ENCODE data around the gene MYO1A. TPM values are rescaled to one million over a fixed set of nuclear protein-coding genes. Genes with fewer than 3 reads are reported as not detected.

The MYO1A gene
- total RNA-seq, 1 experiment from 2014 or later, result 0.31 TPM

Other genes starting within 250 kb of the MYO1A start
- not detected in 2 replicates for gene SDR9C7, start 115.7 kb downstream of the MYO1A start, total RNA-seq (2022)
- gene RDH16, start 92.5 kb downstream of the MYO1A start, total RNA-seq (2022), result 0.24 and 0.28 TPM in 2 replicates
- 10.8 and 11.0 TPM in 2 replicates for gene ZBTB39, start 43.6 kb downstream of the MYO1A start, total RNA-seq (2022)
- not detected in 2 replicates for gene TAC3, start 33.6 kb downstream of the MYO1A start, total RNA-seq (2022)
- gene NEMP1, start 28.7 kb upstream of the MYO1A start, total RNA-seq (2022), result 60.4 and 63.2 TPM in 2 replicates
- 21.3 and 25.6 TPM in 2 replicates for gene NAB2, start 39.0 kb upstream of the MYO1A start, total RNA-seq (2022)
- gene STAT6, start 61.2 kb upstream of the MYO1A start, total RNA-seq (2022), result 213 and 243 TPM in 2 replicates
- 12.4 and 16.6 TPM in 2 replicates for gene LRP1, start 78.4 kb upstream of the MYO1A start, total RNA-seq (2022)
- gene LRP1-AS, start 97.5 kb upstream of the MYO1A start, total RNA-seq (2022), result not detected in 2 replicates
- 2.0 and 4.1 TPM in 2 replicates for gene NXPH4, start 166.7 kb upstream of the MYO1A start, total RNA-seq (2022)
- gene SHMT2, start 179.6 kb upstream of the MYO1A start, total RNA-seq (2022), result 203 and 243 TPM in 2 replicates
- 5.0 and 7.0 TPM in 2 replicates for gene STAC3, start 201.1 kb upstream of the MYO1A start, total RNA-seq (2022)